Measurements from ENCODE around the gene ROMO1. TPM values are rescaled to one million over a fixed set of nuclear protein-coding genes. Genes with fewer than 3 reads are reported as not detected.
"Not testable (repeated sequence)": the region's sequence is repeated elsewhere in the genome, so short reads cannot be mapped to it uniquely, and the experiment has no call there.

The ROMO1 gene
- total RNA-seq, 1 donor: 143 TPM

DNA sequence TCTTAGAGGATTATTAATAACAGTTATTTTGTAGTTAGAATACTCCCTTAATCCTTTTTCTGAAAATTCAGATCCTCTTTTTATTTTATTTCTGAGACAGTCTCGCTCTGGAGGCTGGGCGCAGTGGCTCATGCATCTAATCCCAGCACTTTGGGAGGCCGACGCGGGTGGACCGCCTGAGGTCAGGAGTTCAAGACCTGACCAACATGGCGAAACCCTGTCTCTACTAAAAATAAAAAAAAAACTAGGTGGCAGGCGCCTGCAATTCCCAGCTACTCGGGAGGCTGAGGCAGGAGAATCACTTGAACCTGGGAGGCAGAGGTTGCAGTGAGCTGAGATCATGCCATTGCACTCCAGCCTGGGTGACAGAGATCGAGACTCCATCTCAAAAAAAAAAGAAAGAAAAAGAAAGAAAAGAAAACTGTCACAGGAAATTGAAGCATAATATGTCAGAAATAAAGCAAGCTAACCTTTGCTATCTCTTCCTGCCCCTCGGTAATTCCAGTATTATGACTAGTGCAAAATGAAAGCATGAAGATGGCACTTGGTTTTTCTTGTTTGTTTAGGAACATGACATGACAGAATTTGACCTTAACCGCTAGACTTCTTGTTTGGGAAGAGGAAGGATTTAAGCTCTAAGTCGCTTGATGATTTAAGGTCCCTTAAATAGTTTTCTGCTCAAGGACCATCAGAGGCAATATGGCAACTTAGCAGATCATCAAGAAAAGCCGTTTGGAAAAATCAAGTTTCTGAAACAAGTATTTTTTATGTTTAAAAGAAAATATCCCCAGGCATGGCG is 44.7 kb downstream of the ROMO1 start:
- TF ChIP-seq, protein P1, sequence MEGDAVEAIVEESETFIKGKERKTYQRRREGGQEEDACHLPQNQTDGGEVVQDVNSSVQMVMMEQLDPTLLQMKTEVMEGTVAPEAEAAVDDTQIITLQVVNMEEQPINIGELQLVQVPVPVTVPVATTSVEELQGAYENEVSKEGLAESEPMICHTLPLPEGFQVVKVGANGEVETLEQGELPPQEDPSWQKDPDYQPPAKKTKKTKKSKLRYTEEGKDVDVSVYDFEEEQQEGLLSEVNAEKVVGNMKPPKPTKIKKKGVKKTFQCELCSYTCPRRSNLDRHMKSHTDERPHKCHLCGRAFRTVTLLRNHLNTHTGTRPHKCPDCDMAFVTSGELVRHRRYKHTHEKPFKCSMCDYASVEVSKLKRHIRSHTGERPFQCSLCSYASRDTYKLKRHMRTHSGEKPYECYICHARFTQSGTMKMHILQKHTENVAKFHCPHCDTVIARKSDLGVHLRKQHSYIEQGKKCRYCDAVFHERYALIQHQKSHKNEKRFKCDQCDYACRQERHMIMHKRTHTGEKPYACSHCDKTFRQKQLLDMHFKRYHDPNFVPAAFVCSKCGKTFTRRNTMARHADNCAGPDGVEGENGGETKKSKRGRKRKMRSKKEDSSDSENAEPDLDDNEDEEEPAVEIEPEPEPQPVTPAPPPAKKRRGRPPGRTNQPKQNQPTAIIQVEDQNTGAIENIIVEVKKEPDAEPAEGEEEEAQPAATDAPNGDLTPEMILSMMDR (IDR thresholded peaks at IDR 0.05; ENCODE audit: insufficient read depth, low read depth, low read length): no peak
- DNase-seq (ENCODE audit: low read depth): peak; percentile 63
- H3K4me3 ChIP-seq (ENCODE audit: low read depth, low read length): peak overlapping the region; percentile 32

DNA sequence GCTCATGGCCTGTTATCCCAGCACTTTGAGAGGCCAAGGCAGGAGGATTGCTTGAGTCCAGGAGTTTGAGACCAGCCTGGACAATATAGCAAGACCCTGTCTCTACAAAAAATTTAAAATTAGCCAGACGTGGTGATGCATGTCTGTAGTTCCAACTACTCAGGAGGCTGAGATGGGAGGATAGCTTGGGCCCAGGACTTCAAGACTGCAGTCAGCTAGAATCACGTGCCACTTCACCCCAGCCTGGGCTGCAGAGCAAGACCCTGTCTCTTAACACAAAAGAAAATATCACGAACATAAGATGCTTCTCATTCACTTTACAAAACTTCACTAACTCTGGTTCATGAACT is 45.3 kb downstream of the ROMO1 start:
- DNase-seq (ENCODE audit: low read depth); H3K4me3 ChIP-seq (ENCODE audit: low read depth, low read length): not testable (repeated sequence)

Other genes with a start within 250 kb of the ROMO1 start
- 14.5 and 22.0 TPM in 2 replicates for gene CEP250, start 243.8 kb upstream of the ROMO1 start, total RNA-seq
- gene C20orf173, start 169.8 kb upstream of the ROMO1 start, total RNA-seq: not detected in 2 replicates
- 278 and 325 TPM in 2 replicates for gene ERGIC3, start 157.3 kb upstream of the ROMO1 start, total RNA-seq
- 5.6 and 8.1 TPM in 2 replicates for gene SPAG4, start 83.6 kb upstream of the ROMO1 start, total RNA-seq
- 92.0 and 143 TPM in 2 replicates for gene CPNE1, start 34.5 kb upstream of the ROMO1 start, total RNA-seq
- gene RBM12, start 34.5 kb upstream of the ROMO1 start, total RNA-seq: 50.9 and 56.1 TPM in 2 replicates
- gene NFS1, start 53 bp upstream of the ROMO1 start, total RNA-seq: 37.0 and 40.6 TPM in 2 replicates
- 279 and 372 TPM in 2 replicates for gene RBM39, start 42.9 kb downstream of the ROMO1 start, total RNA-seq
- gene PHF20, start 72.6 kb downstream of the ROMO1 start, total RNA-seq: 32.5 and 34.5 TPM in 2 replicates

All from fibroblast of villous mesenchyme (primary cell).